Measurements from ENCODE around the gene ARHGEF6.

Gene ARHGEF6

GRCh38 chrX:136768469-136769084, 12.2 kb downstream of the ARHGEF6 start:
- Mint-ChIP-seq H3K4me3 (peak overlapping the region; percentile 79), H3K9me3 (no peaks in the 10 kb centered on the region), H3K36me3 (ENCODE audit: low read depth) (peaks cover 29% of the 10 kb centered on the region), H3K27ac (peak overlapping the region; percentile 93), H3K27me3 (ENCODE audit: low read depth) (no peaks in the 10 kb centered on the region), H3K4me1 (ENCODE audit: low read depth) (peaks cover 48% of the 10 kb centered on the region)

- peaks cover 53% of the 10 kb centered on the region for H3K4me1 Mint-ChIP-seq (ENCODE audit: low read depth)
- no peaks in the 10 kb centered on the region for H3K27me3 Mint-ChIP-seq (ENCODE audit: low read depth)
- H3K36me3 Mint-ChIP-seq (ENCODE audit: low read depth) = peaks cover 31% of the 10 kb centered on the region
- H3K27ac Mint-ChIP-seq = peak overlapping the region; percentile 93
- H3K9me3 Mint-ChIP-seq = no peaks in the 10 kb centered on the region
- H3K4me3 Mint-ChIP-seq = peak overlapping the region; percentile 79
Measured at GRCh38 chrX:136767104-136767941, 13.4 kb downstream of the ARHGEF6 start.

GRCh38 chrX:136766785-136767103, 14.0 kb downstream of the ARHGEF6 start:
- Mint-ChIP-seq H3K36me3 (ENCODE audit: low read depth) (peaks cover 28% of the 10 kb centered on the region), H3K4me1 (ENCODE audit: low read depth) (peaks cover 50% of the 10 kb centered on the region), H3K27ac (peak overlapping the region; percentile 45), H3K4me3 (peak overlapping the region; percentile 69), H3K27me3 (ENCODE audit: low read depth) (no peaks in the 10 kb centered on the region), H3K9me3 (no peaks in the 10 kb centered on the region)

DNA sequence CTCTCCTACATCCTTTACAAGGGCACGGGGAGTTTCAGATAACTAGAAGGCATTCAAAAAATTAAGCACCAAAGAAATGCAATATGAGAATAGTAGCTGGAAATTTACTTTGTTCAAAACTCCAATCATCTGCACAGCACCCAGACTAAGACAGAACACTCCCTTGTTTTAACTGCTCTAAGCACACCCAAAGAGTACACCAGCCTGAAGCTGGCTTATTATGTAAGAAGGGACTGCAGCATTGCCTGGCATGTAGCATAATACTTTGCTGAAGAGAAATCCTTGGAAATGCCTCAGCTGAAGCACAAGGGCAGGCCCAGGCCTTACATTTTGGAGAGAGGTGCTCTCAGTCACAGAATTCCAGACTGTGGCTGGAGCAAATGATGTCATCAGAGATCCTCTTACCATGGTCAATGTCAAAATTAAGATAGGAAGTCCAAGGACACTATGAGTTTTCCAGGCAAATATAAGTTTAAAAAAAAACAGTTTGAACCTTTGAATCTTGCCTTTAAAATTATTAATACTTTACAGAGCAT, 14.8 kb downstream of the ARHGEF6 start:
- H3K9me3 Mint-ChIP-seq = no peaks in the 10 kb centered on the region
- H3K4me3 Mint-ChIP-seq = peak overlapping the region; percentile 69
- H3K27ac Mint-ChIP-seq = peak overlapping the region; percentile 75
- peaks cover 25% of the 10 kb centered on the region for H3K36me3 Mint-ChIP-seq (ENCODE audit: low read depth)
- H3K4me1 Mint-ChIP-seq (ENCODE audit: low read depth) = peaks cover 50% of the 10 kb centered on the region
- no peaks in the 10 kb centered on the region for H3K27me3 Mint-ChIP-seq (ENCODE audit: low read depth)

DNA sequence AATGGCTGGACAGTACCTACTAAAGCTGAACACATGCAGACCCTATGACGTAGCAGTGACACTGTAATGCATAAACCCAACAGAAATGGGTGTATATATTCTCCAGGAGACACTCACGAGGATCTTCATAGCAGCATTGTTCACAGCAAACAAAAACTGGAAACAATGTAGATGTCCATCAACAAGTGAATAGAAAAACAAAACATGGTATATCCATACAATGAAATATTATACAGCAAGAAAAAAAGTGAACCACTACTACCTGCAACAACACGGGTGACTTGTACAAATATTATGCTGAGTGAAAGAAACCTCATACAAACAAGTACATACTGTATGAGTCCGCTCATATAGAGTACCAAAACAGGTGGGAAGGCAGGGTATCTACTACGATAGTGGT, 16.5 kb downstream of the ARHGEF6 start:
- no peaks in the 10 kb centered on the region for H3K9me3 Mint-ChIP-seq
- H3K27ac Mint-ChIP-seq = no peak overlapping the region
- H3K4me3 Mint-ChIP-seq = no peak overlapping the region
- H3K36me3 Mint-ChIP-seq (ENCODE audit: low read depth) = peaks cover 28% of the 10 kb centered on the region
- peaks cover 48% of the 10 kb centered on the region for H3K4me1 Mint-ChIP-seq (ENCODE audit: low read depth)
- no peaks in the 10 kb centered on the region for H3K27me3 Mint-ChIP-seq (ENCODE audit: low read depth)

GRCh38 chrX:136762820-136763452, 17.8 kb downstream of the ARHGEF6 start:
- H3K4me3 Mint-ChIP-seq = peak overlapping the region; percentile 25

DNA sequence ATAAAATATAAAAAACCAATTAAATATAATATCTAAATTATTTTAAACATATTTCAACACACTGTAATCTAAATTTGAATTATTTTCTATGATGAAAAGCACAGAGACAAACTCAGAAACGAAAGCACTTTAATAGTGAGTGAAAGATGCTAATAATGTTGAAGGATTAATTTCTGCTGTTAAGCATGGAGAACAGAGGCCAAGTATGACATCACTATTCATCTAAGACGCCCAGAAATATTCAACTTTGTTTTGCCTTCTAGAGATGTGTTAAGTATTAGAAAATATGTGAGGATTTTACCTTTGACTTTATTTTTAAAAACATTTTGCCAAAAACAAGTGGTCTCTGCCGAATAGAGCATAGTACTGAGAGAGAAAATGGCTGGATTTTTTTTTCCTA, 19.3 kb downstream of the ARHGEF6 start:
- Mint-ChIP-seq H3K27me3 (ENCODE audit: low read depth) (no peaks in the 10 kb centered on the region), H3K9me3 (no peaks in the 10 kb centered on the region), H3K4me3 (no peak overlapping the region), H3K27ac (no peak overlapping the region), H3K4me1 (ENCODE audit: low read depth) (peaks cover 47% of the 10 kb centered on the region), H3K36me3 (ENCODE audit: low read depth) (peaks cover 24% of the 10 kb centered on the region)

More at GRCh38 chrX:136762820-136763452, 17.8 kb downstream of the ARHGEF6 start:
- Mint-ChIP-seq H3K27me3 (ENCODE audit: low read depth) (no peaks in the 10 kb centered on the region), H3K9me3 (no peaks in the 10 kb centered on the region), H3K36me3 (ENCODE audit: low read depth) (peaks cover 24% of the 10 kb centered on the region), H3K27ac (peak overlapping the region; percentile 59), H3K4me1 (ENCODE audit: low read depth) (peaks cover 44% of the 10 kb centered on the region)

DNA sequence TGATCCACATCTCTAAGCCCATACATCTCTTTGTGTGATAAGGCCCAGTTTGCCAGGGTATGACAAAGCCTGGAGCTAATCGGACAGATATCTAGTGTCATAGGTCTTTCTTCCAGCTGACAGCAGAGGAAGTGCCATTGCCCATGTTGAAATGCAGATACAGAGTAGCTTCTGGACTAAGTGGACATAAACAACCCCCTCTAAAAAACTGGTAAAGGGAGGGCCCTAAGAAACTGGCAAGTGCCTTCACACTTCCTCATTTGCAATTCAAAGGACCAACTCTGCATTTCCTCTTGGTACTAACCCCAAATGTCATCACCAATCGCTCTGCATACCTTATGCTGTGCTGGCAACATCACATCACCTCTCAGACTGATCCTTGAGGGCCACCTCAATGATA, 20.8 kb downstream of the ARHGEF6 start:
- Mint-ChIP-seq H3K9me3 (no peaks in the 10 kb centered on the region), H3K27ac (no peak overlapping the region), H3K4me1 (ENCODE audit: low read depth) (peaks cover 44% of the 10 kb centered on the region), H3K4me3 (no peak overlapping the region), H3K27me3 (ENCODE audit: low read depth) (no peaks in the 10 kb centered on the region), H3K36me3 (ENCODE audit: low read depth) (peaks cover 19% of the 10 kb centered on the region)

GRCh38 chrX:136755411-136755810, 25.3 kb downstream of the ARHGEF6 start:
- no peak overlapping the region for H3K27ac Mint-ChIP-seq
- no peak overlapping the region for H3K4me3 Mint-ChIP-seq
- H3K36me3 Mint-ChIP-seq (ENCODE audit: low read depth) = peaks cover 8% of the 10 kb centered on the region
- H3K27me3 Mint-ChIP-seq (ENCODE audit: low read depth) = no peaks in the 10 kb centered on the region
- H3K9me3 Mint-ChIP-seq = no peaks in the 10 kb centered on the region
- peaks cover 55% of the 10 kb centered on the region for H3K4me1 Mint-ChIP-seq (ENCODE audit: low read depth)

GRCh38 chrX:136754651-136755050, 26.1 kb downstream of the ARHGEF6 start:
- Mint-ChIP-seq H3K4me3 (no peak overlapping the region), H3K4me1 (ENCODE audit: low read depth) (peaks cover 54% of the 10 kb centered on the region)

DNA sequence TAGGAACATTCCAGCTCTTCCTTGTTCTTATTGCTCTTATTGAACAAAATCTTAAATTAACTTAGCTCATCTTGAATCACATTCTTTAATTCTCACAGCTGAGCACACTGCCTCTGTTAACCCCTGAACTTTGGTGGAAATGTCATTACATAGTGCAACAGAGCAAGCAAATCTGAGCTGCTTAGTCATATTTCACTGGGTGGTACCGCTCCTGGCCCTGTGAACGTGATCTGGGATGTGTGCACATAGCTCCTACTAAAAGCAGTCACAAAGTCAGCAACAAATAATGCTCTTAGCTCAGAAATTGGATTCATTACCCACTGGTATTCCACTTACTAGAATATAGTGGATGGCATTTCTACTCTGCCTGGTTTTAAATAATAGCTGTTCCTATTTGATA, 27.9 kb downstream of the ARHGEF6 start:
- Mint-ChIP-seq H3K27me3 (ENCODE audit: low read depth) (no peaks in the 10 kb centered on the region), H3K27ac (no peak overlapping the region), H3K4me3 (no peak overlapping the region), H3K4me1 (ENCODE audit: low read depth) (peaks cover 62% of the 10 kb centered on the region), H3K36me3 (ENCODE audit: low read depth) (peaks cover 6% of the 10 kb centered on the region), H3K9me3 (no peaks in the 10 kb centered on the region)

More at GRCh38 chrX:136754651-136755050, 26.1 kb downstream of the ARHGEF6 start:
- H3K27me3 Mint-ChIP-seq (ENCODE audit: low read depth) = no peaks in the 10 kb centered on the region
- peaks cover 3% of the 10 kb centered on the region for H3K36me3 Mint-ChIP-seq (ENCODE audit: low read depth)
- H3K27ac Mint-ChIP-seq = no peak overlapping the region
- H3K9me3 Mint-ChIP-seq = no peaks in the 10 kb centered on the region

GRCh38 chrX:136752346-136752745, 28.4 kb downstream of the ARHGEF6 start:
- H3K27me3 Mint-ChIP-seq (ENCODE audit: low read depth) = no peaks in the 10 kb centered on the region
- H3K9me3 Mint-ChIP-seq = no peaks in the 10 kb centered on the region
- peaks cover 8% of the 10 kb centered on the region for H3K36me3 Mint-ChIP-seq (ENCODE audit: low read depth)
- peaks cover 64% of the 10 kb centered on the region for H3K4me1 Mint-ChIP-seq (ENCODE audit: low read depth)
- no peak overlapping the region for H3K27ac Mint-ChIP-seq
- H3K4me3 Mint-ChIP-seq = no peak overlapping the region

- H3K27ac Mint-ChIP-seq = peak overlapping the region; percentile 13
- H3K4me3 Mint-ChIP-seq = no peak overlapping the region
- no peaks in the 10 kb centered on the region for H3K27me3 Mint-ChIP-seq (ENCODE audit: low read depth)
- peaks cover 63% of the 10 kb centered on the region for H3K4me1 Mint-ChIP-seq (ENCODE audit: low read depth)
- H3K36me3 Mint-ChIP-seq (ENCODE audit: low read depth) = peaks cover 20% of the 10 kb centered on the region
- no peaks in the 10 kb centered on the region for H3K9me3 Mint-ChIP-seq
Measured at GRCh38 chrX:136750364-136750763, 30.4 kb downstream of the ARHGEF6 start.

GRCh38 chrX:136747003-136747986, 33.4 kb downstream of the ARHGEF6 start:
- peaks cover 44% of the 10 kb centered on the region for H3K36me3 Mint-ChIP-seq (ENCODE audit: low read depth)
- H3K4me1 Mint-ChIP-seq (ENCODE audit: low read depth) = peaks cover 69% of the 10 kb centered on the region
- peak overlapping the region; percentile 87 for H3K27ac Mint-ChIP-seq
- H3K9me3 Mint-ChIP-seq = no peaks in the 10 kb centered on the region
- peak overlapping the region; percentile 60 for H3K4me3 Mint-ChIP-seq
- H3K27me3 Mint-ChIP-seq (ENCODE audit: low read depth) = no peaks in the 10 kb centered on the region
